ENCODE measurements around the gene SNAP47.

SNAP47 gene

GRCh38 chr1:227745568-227746265 lies 10.5 kb downstream of the SNAP47 start:
- Histone ChIP-seq H2AFZ (ENCODE audit: low read length) (no peak overlapping the region), H3K4me3 (ENCODE audit: low read length, poor library complexity, severe bottlenecking) (no peak overlapping the region), H3K4me1 (ENCODE audit: insufficient read depth, low read length, poor library complexity, severe bottlenecking) (peaks cover 9% of the 10 kb centered on the region), H3K27me3 (ENCODE audit: insufficient read depth, low read length, poor library complexity, severe bottlenecking) (no peaks in the 10 kb centered on the region), H3K9me2 (replicated peaks; ENCODE audit: low read depth, low read length) (no peaks in the 10 kb centered on the region), H3K36me3 (ENCODE audit: insufficient read depth, low read length) (peaks cover 15% of the 10 kb centered on the region; the same call in 1 of the 2 replicates), H3K4me2 (ENCODE audit: low read depth, low read length, poor library complexity, severe bottlenecking) (no peak overlapping the region), H3F3A (ENCODE audit: low read depth) (no peaks in the 10 kb centered on the region), H3K9ac (ENCODE audit: low read depth, low read length, poor library complexity, severe bottlenecking) (no peak overlapping the region), H4K20me1 (ENCODE audit: insufficient read depth, low read length, poor library complexity, severe bottlenecking) (peaks cover 6% of the 10 kb centered on the region), H3K79me2 (ENCODE audit: insufficient read depth, low read length) (peaks cover 39% of the 10 kb centered on the region; the same call in 1 of the 2 replicates), H3K9me3 (ENCODE audit: insufficient read depth, low read depth, low read length) (no peaks in the 10 kb centered on the region)
- TF ChIP-seq EZH2phosphoT487 (IDR thresholded peaks at IDR 0.05; ENCODE audit: borderline replicate concordance) (no peak), CTCF (conservative IDR thresholded peaks at IDR 0.05; ENCODE audit: low read length) (no peak)

GRCh38 chr1:227746676-227747075 lies 11.4 kb downstream of the SNAP47 start:
- peaks cover 4% of the 10 kb centered on the region for H4K20me1 ChIP-seq (ENCODE audit: insufficient read depth, low read length, poor library complexity, severe bottlenecking)
- peaks cover 19% of the 10 kb centered on the region; the same call in 1 of the 2 replicates for H3K36me3 ChIP-seq (ENCODE audit: insufficient read depth, low read length)
- H3K4me2 ChIP-seq (ENCODE audit: low read depth, low read length, poor library complexity, severe bottlenecking): no peak overlapping the region

GRCh38 chr1:227747382-227747781 lies 12.1 kb downstream of the SNAP47 start:
- Histone ChIP-seq H3K4me3 (ENCODE audit: low read length, poor library complexity, severe bottlenecking) (no peak overlapping the region), H3K36me3 (ENCODE audit: insufficient read depth, low read length) (peaks cover 19% of the 10 kb centered on the region; the same call in 1 of the 2 replicates), H2AFZ (ENCODE audit: low read length) (no peak overlapping the region), H4K20me1 (ENCODE audit: insufficient read depth, low read length, poor library complexity, severe bottlenecking) (peaks cover 4% of the 10 kb centered on the region), H3K79me2 (ENCODE audit: insufficient read depth, low read length) (peaks cover 29% of the 10 kb centered on the region; the same call in 1 of the 2 replicates), H3K9me2 (replicated peaks; ENCODE audit: low read depth, low read length) (no peaks in the 10 kb centered on the region), H3K4me2 (ENCODE audit: low read depth, low read length, poor library complexity, severe bottlenecking) (no peak overlapping the region), H3F3A (ENCODE audit: low read depth) (no peaks in the 10 kb centered on the region), H3K9me3 (ENCODE audit: insufficient read depth, low read depth, low read length) (no peaks in the 10 kb centered on the region), H3K27me3 (ENCODE audit: insufficient read depth, low read length, poor library complexity, severe bottlenecking) (no peaks in the 10 kb centered on the region), H3K4me1 (ENCODE audit: insufficient read depth, low read length, poor library complexity, severe bottlenecking) (peaks cover 9% of the 10 kb centered on the region), H3K9ac (ENCODE audit: low read depth, low read length, poor library complexity, severe bottlenecking) (no peak overlapping the region)
- TF ChIP-seq CTCF (conservative IDR thresholded peaks at IDR 0.05; ENCODE audit: low read length) (no peak), EZH2phosphoT487 (IDR thresholded peaks at IDR 0.05; ENCODE audit: borderline replicate concordance) (no peak)

More at GRCh38 chr1:227746676-227747075, 11.4 kb downstream of the SNAP47 start:
- Histone ChIP-seq H3K4me1 (ENCODE audit: insufficient read depth, low read length, poor library complexity, severe bottlenecking) (peaks cover 9% of the 10 kb centered on the region), H3K9ac (ENCODE audit: low read depth, low read length, poor library complexity, severe bottlenecking) (no peak overlapping the region), H3K9me2 (replicated peaks; ENCODE audit: low read depth, low read length) (no peaks in the 10 kb centered on the region), H3K4me3 (ENCODE audit: low read length, poor library complexity, severe bottlenecking) (no peak overlapping the region), H3K27me3 (ENCODE audit: insufficient read depth, low read length, poor library complexity, severe bottlenecking) (no peaks in the 10 kb centered on the region), H3K79me2 (ENCODE audit: insufficient read depth, low read length) (peaks cover 32% of the 10 kb centered on the region; the same call in 1 of the 2 replicates), H3K9me3 (ENCODE audit: insufficient read depth, low read depth, low read length) (no peaks in the 10 kb centered on the region), H2AFZ (ENCODE audit: low read length) (no peak overlapping the region), H3F3A (ENCODE audit: low read depth) (no peaks in the 10 kb centered on the region)
- TF ChIP-seq CTCF (conservative IDR thresholded peaks at IDR 0.05; ENCODE audit: low read length): no peak
- no peak for TF ChIP-seq EZH2phosphoT487 (IDR thresholded peaks at IDR 0.05; ENCODE audit: borderline replicate concordance)

Measured in Loucy (cell line).